ENCODE measurements around the gene RPS2. TPM values are rescaled to one million over a fixed set of nuclear protein-coding genes. Genes with fewer than 3 reads are reported as not detected.

Gene RPS2
- total and polyA plus RNA-seq, 2 of the 8 experiments (the other 6 are each of a cell fraction or from before 2014, with no cell fraction given): 4,042 to 16,783 TPM

DNA sequence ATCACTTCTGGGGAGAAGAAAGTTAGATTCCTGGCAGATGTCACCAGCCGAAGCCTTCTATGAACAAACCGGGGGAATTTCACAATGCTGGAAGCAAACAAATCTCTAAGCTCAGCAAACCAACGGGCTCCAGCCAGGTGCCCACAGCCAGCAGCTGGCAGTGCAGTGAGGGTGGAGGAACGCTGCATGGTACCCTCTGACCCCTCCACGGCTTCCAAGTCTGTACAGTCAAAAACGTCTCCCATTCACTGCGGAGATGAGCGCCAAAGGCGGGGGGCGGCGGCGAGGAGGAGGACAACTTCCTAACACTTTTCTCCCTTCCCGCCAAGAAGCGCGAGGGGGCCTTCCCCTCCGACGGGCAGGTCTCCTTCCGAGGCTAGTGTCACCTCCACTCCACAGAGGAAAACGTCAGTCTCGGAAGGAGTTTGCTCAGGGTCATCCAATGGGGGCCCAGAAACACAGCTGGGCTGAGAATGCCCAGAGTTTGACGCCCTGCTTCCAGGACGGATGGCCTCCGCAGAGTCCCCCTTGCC is 44.1 kb upstream of the RPS2 start:
- H2AK5ac ChIP-seq (ENCODE audit: low read depth, low read length): 0 out of 2 replicates have a peak overlapping the region, but pooled peaks have one; percentile 53
- ChIA-PET CTCF (ENCODE audit: partially characterized antibody) (interaction anchor here (1.1 to 2.8 kb wide), 7 partner anchors 8 to 138 kb away, joined by 3 to 7 read pairs (median 6); partner anchors contain the start of genes NHERF2 and NPW), POLR2A (ENCODE audit: partially characterized antibody) (interaction anchor here (0.6 to 2.8 kb wide), 16 partner anchors 9 to 493 kb away, joined by 3 to 17 read pairs (median 4); partner anchors contain the start of genes NPW, RPS2, TBL3 and TRAF7)
- no peak overlapping the region for H2BK120ac ChIP-seq (replicated peaks; ENCODE audit: low read depth, low read length)
- H3K27me3 ChIP-seq (replicated peaks in 1 of 4; ENCODE audit: control insufficient read depth in 3 of 4, extremely low read depth in 1 of 4, insufficient read depth in 3 of 4, low read length in 3 of 4): no peaks in the 10 kb centered on the region
- H3K4ac ChIP-seq (replicated peaks; ENCODE audit: insufficient read length, low read depth, low read length): no peak overlapping the region
- DNase-seq (ENCODE audit: low read depth in 1 of 2, low spot score in 2 of 2): no peak
- no peak for FAIRE-seq
- H2BK20ac ChIP-seq (ENCODE audit: low read length): no peak overlapping the region
- no peak overlapping the region for H4K91ac ChIP-seq (replicated peaks; ENCODE audit: insufficient read length, low read length)
- no peak overlapping the region for H2BK5ac ChIP-seq (ENCODE audit: low read depth, low read length)
- H3K14ac ChIP-seq (ENCODE audit: insufficient read length): no peak overlapping the region
- H3K9ac ChIP-seq (replicated peaks in 1 of 4; ENCODE audit: extremely low read depth in 1 of 4, low read depth in 3 of 4, low read length in 3 of 4): peak overlapping the region; percentile 51 to 83 (median 76)
- 0 out of 8 replicates have a peak, but pooled peaks cover 0 to 2% (median 0%) of the 10 kb centered on the region in 4 experiments for H3K36me3 ChIP-seq (ENCODE audit: control insufficient read depth in 2 of 4, insufficient read depth in 4 of 4, low read length in 3 of 4)
- peak overlapping the region; percentile 66 to 95 (median 83) for H3K4me3 ChIP-seq (ENCODE audit: extremely low read depth in 1 of 4, insufficient read depth in 2 of 4, low read depth in 3 of 4, low read length in 4 of 4)
- no peak for TF ChIP-seq SIN3A (conservative IDR thresholded peaks at IDR 0.05 in 1 of 2, IDR thresholded peaks at IDR 0.05 in 1 of 2; ENCODE audit: low read depth in 1 of 2, low read length in 2 of 2)
- TF ChIP-seq, protein P1, sequence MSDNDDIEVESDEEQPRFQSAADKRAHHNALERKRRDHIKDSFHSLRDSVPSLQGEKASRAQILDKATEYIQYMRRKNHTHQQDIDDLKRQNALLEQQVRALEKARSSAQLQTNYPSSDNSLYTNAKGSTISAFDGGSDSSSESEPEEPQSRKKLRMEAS (IDR thresholded peaks at IDR 0.05): peak; percentile 80
- TF ChIP-seq, protein P2, sequence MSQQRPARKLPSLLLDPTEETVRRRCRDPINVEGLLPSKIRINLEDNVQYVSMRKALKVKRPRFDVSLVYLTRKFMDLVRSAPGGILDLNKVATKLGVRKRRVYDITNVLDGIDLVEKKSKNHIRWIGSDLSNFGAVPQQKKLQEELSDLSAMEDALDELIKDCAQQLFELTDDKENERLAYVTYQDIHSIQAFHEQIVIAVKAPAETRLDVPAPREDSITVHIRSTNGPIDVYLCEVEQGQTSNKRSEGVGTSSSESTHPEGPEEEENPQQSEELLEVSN (IDR thresholded peaks at IDR 0.05): peak; percentile 98
- TF ChIP-seq, protein P3, sequence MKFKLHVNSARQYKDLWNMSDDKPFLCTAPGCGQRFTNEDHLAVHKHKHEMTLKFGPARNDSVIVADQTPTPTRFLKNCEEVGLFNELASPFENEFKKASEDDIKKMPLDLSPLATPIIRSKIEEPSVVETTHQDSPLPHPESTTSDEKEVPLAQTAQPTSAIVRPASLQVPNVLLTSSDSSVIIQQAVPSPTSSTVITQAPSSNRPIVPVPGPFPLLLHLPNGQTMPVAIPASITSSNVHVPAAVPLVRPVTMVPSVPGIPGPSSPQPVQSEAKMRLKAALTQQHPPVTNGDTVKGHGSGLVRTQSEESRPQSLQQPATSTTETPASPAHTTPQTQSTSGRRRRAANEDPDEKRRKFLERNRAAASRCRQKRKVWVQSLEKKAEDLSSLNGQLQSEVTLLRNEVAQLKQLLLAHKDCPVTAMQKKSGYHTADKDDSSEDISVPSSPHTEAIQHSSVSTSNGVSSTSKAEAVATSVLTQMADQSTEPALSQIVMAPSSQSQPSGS (IDR thresholded peaks at IDR 0.05; ENCODE audit: low read length): no peak
- peaks cover 22 to 43% of the 10 kb centered on the region in 2 experiments; a peak in 3 of 4 replicates for H3K79me2 ChIP-seq (ENCODE audit: control insufficient read depth in 1 of 2, insufficient read depth in 2 of 2, low read length in 2 of 2)
- H3K27ac ChIP-seq (ENCODE audit: low read depth, low read length): no peak overlapping the region
- H4K8ac ChIP-seq (ENCODE audit: extremely low read depth, insufficient read depth, low read length): no peak overlapping the region
- H3K18ac ChIP-seq (ENCODE audit: extremely low read depth, low read length): no peak overlapping the region
- H2BK15ac ChIP-seq (ENCODE audit: low read length): no peak overlapping the region
- WGBS, 2 experiments (ENCODE audit: extremely low coverage in 1 of 2, insufficient coverage in 1 of 2, insufficient read length in 1 of 2, insufficient replicate concordance in 2 of 2, low coverage in 1 of 2, low lambda C conversion rate in 2 of 2, missing lambda C conversion rate in 1 of 2): 24% methylated on average over 23 of the region's 23 CpGs; no CpG with 5 or more reads in 1 of the 2 experiments
- H3K4me1 ChIP-seq (replicated peaks in 1 of 4; ENCODE audit: control insufficient read depth in 3 of 4, insufficient read depth in 4 of 4, low read length in 3 of 4): peaks cover 3 to 36% (median 22%) of the 10 kb centered on the region in 4 experiments
- no peak overlapping the region for H3K23ac ChIP-seq (ENCODE audit: insufficient read length)
- H4K5ac ChIP-seq (ENCODE audit: insufficient read length, low read depth, low read length): no peak overlapping the region
- H3K56ac ChIP-seq (replicated peaks; ENCODE audit: insufficient read length, low read depth, low read length): no peak overlapping the region
- H2AFZ ChIP-seq (ENCODE audit: low read length): no peak overlapping the region
- H3K4me2 ChIP-seq (ENCODE audit: insufficient read depth in 1 of 2, low read depth in 2 of 2, low read length in 2 of 2): peak overlapping the region; percentile 89 to 92
- H2BK12ac ChIP-seq (ENCODE audit: low read depth, low read length): no peak overlapping the region
- no peaks in the 10 kb centered on the region for H3K9me3 ChIP-seq (ENCODE audit: insufficient read depth in 2 of 2, low read depth in 1 of 2, low read length in 1 of 2)
- peaks cover 12% of the 10 kb centered on the region; the same call in 1 of the 2 replicates for H3K23me2 ChIP-seq (ENCODE audit: low read depth, low read length)
- peaks cover 17 to 44% of the 10 kb centered on the region in 2 experiments for H4K20me1 ChIP-seq (replicated peaks in 1 of 2; ENCODE audit: control insufficient read depth in 1 of 2, insufficient read depth in 2 of 2, low read length in 2 of 2)
- peaks cover 9% of the 10 kb centered on the region; the same call in 1 of the 2 replicates for H3K79me1 ChIP-seq (ENCODE audit: low read depth, low read length)

Data from H1 (cell line).